Myocyte (in vitro differentiated cells): ENCODE measurements around the gene KCNG3. TPM values are rescaled to one million over a fixed set of nuclear protein-coding genes. Genes with fewer than 3 reads are reported as not detected.
"Not testable (repeated sequence)": the region's sequence is repeated elsewhere in the genome, so short reads cannot be mapped to it uniquely, and the experiment has no call there.

Experiments used
- DNase-seq: peaks from one replicate; pipeline ENCODE4 v3.0.0-alpha.2; 2012; ENCODE audit warnings: low read depth
- total RNA-seq: library from RNA; depleted of rRNA; stranded (reverse); fragments of >200 nt; gene quantifications from 2 replicates; pipeline ENCODE4 v1.2.3, GENCODE V29; 2014

The KCNG3 gene
- total RNA-seq, 1 donor from 2014 or later, result not detected

DNA sequence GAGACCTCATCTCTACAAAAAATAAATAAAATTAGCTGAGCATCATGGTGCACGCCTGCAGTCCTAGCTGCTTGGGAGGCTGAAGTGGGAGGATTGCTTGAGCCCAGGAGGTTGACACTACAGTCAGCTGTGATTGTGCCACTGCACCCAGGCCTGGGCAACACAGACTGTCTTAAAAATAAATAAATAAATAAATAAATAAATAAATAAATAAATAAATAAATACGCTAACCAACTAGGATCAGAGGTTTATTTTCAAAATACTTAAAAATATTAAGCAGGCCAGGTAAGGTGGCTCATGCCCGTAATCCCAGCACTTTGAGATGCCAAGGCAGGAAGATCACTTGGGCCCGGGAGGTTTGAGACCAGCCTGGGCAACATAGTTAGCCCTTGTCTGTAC, 63.6 kb downstream of the KCNG3 start:
- no peak for DNase-seq

DNA sequence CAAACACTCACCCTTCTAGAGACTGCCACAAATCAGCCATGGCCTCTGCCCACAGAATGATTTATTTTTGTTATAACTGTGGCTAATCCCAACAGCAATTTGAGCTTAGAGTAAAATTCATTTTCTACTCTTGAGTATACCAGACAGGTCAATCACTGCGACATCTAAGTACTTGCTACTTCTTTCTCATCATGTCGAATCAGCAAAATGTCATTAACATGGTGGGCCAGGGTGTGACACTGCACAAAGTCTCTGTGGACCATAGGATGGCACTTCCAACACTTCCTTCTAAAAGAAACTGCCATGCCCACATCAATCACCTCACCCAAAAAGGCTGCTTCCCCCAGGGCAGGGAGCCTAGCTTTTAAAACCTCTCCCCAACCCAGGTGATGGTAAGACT, 64.4 kb downstream of the KCNG3 start:
- no peak for DNase-seq

DNA sequence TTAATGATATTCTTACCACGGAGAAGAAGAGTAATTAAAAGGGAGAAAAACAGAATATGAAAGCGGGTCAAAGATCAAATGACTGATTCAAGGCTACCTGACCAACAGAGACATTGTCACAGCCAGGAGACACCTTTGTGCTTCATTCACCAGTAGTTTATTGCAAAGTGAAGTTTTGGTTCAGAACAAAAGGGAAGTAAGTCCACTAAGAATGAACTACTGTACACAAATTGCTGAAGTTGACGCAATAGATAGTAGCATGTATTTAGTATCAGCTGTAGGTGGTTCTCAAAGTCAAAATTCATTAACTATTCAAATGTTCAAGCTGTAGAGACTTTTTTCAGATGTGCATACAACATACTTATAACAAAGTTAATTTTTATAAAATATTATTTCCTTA, 68.1 kb downstream of the KCNG3 start:
- DNase-seq, result no peak

DNA sequence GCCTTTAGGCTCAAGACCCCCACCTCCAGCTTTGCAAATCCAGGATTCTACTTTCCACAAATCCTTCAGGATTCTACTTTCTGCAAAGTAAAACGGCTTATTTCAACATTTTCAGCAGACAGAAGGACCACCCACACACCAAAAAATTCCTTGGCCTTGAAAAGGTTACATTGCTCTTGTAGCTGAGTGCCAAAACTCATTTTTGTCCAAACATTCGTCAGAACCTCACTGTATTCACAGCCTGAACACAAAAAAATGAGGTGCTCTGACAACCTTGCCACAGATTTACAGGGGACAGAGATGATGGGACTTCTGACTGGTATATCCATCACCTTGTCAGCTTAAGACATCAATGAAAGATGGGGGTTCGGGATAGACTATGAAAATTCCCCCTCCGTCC, 69.7 kb downstream of the KCNG3 start:
- DNase-seq, result no peak

DNA sequence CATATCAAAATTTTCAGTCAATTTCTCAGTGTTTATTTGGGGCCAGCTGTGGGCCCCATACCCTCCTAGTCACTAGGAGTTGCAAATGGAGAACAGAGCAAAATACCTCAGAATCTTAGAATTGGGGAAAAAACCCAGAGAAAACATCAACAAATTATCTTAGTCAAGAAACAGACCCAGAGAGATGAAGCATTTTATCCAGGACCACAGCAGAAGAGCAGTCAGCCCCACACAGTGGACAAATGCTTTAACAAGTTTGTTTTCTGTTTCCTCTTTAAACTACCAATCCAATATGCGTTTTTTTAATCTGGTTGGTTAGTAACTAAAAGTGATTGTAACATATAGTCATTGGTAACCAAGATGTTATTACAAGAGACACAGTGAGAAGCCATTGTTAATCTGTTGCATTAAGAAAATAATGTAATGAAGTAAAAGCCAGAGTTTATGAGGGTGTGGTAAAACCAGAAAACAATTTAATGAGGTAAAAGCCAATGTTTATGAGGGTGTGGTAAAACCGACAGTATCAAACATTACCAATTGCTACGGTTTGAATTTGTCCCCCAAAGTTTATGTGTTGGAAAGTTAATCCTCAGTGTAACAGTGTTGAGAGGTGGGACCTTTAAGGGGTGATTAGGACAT, 72.1 kb downstream of the KCNG3 start:
- DNase-seq, result no peak

DNA sequence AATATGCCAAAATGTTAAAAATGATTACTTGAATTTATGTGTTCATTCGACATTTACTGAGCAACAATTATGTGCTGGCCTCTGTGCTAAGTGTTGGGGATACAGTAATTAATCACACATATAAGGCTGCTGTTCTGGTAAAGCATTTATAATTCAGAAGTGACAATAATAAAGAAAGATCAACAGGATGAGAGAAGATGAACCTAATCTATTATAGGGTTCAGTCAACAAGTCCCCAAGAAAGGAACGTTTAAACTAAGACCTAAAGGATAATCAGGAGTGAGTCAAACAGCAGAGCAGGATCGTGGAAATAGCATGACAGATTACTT, 72.7 kb downstream of the KCNG3 start:
- DNase-seq, result no peak

DNA sequence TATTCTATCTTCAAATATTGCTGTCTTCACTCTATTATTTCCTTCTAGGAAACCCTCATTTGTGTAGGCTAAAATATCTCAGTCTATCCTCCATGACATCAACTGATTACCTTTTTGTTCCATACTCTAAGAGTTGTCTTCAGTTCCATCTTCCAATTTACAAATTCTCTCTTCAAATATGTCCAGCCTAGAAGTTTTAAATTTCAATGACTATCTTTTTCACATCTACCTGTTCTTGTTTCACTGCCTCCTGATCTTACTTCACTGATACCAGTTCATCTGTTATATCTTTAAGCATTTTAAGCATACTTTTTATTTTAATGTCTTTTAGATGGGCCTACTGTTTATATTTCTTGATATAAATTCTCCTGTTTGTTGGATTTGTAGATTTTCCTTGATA, 79.1 kb downstream of the KCNG3 start:
- no peak for DNase-seq

DNA sequence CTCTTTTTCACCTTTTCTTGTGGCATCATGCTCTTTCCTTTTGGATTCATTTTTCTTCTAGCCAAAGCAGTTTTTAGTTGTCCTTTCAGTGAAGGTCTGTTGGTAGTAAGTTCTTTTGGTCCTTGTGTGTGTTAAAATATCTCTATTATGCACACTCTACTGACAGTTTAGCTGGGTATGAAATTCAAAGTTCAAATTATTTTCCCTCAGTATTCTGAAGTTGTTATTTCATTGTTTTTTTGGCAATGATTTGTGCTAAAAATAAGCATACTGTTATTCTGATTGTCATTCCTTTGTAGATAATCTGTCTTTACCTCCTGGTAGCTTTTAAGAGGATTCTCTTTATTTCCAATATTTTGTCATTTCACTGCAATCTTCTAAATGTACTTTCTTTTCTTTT, 79.6 kb downstream of the KCNG3 start:
- no peak for DNase-seq

DNA sequence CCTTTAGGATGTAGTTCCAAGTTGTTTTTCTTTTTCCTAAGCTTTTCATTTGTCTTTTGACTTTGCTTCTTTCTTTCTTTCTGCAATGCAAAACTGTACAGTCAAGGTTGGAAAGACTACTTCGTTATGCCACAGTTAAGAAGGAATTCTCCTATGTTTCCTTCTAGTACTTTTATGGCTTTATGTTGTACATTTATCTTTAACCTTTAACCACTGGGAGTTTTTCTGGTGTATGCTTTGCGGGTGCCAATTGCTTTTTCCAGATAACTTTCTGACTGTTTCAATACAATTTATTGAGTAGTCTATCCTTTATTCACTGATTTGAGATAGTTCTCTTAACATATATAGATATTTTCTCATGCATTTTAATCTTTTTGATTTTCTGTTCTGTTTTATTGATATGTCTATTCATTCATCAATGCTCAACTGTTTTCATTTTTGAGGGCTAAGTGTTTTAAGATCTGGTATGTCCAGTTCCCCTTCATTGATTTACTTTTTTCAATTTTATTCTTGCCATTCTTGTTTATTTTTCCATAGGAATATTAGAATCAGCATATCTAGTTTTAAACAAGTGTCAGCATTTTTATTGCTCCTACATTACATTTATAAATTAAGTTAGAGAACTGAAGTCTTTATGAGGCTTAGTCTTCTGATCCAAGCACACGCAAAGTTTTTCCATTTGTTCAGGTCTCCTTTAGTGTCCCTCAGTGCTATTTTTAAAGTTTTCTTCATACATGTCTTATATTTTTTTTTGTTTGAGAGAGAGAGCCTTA, 82.9 kb downstream of the KCNG3 start:
- DNase-seq, result no peak

DNA sequence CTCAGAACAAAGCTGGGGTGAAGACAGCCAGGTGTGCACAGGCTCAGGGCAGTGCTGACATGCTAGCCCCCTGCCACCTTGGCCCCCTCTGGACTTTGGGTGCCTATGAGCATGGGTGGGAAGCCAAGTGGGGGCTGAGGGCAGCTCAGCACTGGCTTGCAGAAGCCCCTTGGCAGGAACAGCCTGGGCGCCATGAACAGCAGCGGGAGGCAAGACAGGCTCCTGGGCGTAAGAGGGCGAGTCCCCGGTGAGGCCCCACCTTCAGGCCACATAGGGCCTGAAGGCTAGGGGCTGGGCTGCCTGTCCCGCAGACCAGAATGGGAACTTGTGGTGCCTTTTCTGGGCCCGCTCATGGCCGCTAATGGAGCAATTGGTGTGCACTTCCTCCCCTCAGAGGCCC, 85.8 kb downstream of the KCNG3 start:
- no peak for DNase-seq

DNA sequence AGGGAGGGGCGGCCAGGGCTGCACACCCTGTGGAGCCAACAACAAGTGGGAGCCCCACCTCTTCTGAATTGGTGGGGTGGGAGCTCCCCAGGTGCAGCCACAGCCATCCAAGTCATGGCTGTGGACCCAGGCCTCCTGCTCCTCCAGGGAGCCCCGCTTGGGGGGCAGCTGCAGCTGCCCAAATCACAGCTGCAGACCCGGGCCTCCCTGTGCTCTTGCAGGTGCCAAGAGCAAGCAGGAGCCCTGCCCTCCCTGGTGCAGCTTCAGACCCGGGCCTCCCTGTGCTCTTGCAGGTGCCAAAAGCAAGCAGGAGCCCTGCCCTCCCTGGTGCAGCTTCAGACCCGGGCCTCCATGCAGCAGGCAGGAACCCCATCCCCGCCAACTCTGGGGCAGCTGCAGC, 86.3 kb downstream of the KCNG3 start:
- no peak for DNase-seq

DNA sequence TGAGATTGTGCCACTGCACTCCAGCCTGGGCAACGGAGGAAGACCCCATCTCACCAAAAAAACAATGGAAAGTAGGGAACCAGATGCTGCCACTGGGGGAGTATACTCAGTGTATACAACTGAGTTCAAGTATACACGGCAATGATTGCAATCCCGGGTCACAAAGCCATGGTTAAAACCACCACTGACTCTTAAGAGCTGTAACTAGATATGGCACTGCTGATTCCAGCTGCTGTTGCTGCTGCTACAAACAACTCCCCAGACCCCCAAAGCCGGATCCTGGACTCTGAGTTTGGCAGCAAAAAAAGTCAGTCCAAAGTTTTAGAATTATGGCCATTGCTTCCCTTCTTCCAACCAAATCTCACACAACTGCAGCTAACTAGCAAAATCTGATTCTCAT, 89.1 kb downstream of the KCNG3 start:
- peak; percentile 32 for DNase-seq

DNA sequence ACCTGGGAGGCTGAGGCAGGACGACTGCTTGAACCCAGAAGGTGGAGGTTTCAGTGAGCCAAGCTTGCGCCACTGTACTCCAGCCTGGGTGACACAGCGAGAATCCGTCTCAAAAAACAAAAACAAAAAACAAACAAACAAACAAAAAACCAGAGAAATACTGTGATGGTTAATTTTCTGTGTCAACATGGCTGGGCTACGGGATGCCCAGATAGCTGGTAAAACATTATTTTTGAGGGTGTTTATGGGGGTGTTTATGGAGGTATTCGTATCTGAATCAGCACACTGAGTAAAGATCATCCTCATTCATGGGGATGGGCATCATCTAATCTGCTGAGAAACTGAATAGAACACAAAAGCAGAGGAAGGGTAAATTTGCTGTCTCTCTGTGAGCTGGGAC, 92.0 kb downstream of the KCNG3 start:
- no peak for DNase-seq

DNA sequence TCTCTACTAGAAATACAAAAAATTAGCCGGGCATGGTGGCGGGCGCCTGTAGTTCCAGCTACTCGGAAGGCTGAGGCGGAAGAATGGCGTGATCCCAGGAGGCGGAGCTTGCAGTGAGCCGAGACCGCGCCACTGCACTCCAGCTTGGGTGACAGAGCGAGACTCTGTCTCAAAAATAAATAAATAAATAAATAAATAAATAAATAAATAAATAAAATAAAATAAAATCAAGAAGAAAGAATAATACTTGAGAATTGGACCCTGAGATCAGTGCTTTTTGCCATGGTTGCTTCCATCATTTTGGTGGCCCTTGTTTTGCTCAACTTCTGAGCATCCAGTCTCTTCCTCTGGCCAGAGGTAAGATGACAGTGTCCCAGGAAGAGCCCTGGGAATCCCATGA, 95.7 kb downstream of the KCNG3 start:
- not testable (repeated sequence) for DNase-seq

DNA sequence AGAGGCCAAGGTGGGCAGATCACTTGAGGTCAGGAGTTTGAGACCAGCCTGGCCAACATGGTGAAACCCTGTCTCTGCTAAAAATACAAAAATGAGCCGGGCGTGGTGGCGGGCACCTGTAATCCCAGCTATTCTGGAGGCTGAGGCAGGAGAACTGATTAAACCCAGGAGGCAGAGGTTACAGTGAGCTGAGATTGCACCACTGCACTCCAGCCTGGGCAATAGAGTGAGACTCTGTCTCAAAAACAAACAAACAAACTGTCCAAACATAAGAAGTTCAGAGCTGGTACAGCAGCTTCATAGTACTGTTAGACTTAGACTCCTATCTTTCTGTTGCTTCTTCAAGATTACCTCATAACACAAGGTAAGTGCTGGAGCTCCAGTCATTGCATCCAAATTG, 100.5 kb downstream of the KCNG3 start:
- not testable (repeated sequence) for DNase-seq

DNA sequence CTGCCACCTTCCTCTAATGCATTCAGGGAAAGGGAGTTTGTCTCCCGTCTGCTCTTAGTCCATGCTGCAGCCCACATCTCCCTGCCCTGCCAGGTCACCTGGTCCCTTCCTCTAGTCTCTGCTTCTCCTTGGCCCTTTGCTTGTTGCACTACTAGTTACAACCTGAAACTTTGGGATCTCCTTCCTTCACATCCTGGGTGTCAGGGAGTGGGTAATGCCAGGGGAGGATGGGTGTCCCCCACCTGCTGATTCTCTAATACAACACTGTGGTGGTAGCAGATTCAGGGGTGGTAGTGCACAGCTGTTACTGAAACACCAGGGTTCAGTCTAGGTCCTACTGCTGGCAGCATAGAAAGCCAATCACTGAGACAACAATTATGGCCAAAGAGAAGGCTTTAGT, 101.6 kb downstream of the KCNG3 start:
- DNase-seq, result no peak

Other genes with a start within 250 kb of the KCNG3 start
- 190 and 199 TPM in 2 replicates for gene COX7A2L, start 132.8 kb downstream of the KCNG3 start, total RNA-seq
- 21.6 and 28.0 TPM in 2 replicates for gene MTA3, start 74.7 kb upstream of the KCNG3 start, total RNA-seq